ENCODE measurements around the gene AIF1L.

- TF ChIP-seq, protein P1, sequence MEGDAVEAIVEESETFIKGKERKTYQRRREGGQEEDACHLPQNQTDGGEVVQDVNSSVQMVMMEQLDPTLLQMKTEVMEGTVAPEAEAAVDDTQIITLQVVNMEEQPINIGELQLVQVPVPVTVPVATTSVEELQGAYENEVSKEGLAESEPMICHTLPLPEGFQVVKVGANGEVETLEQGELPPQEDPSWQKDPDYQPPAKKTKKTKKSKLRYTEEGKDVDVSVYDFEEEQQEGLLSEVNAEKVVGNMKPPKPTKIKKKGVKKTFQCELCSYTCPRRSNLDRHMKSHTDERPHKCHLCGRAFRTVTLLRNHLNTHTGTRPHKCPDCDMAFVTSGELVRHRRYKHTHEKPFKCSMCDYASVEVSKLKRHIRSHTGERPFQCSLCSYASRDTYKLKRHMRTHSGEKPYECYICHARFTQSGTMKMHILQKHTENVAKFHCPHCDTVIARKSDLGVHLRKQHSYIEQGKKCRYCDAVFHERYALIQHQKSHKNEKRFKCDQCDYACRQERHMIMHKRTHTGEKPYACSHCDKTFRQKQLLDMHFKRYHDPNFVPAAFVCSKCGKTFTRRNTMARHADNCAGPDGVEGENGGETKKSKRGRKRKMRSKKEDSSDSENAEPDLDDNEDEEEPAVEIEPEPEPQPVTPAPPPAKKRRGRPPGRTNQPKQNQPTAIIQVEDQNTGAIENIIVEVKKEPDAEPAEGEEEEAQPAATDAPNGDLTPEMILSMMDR (conservative IDR thresholded peaks at IDR 0.05; ENCODE audit: low read length) = no peak
- TF ChIP-seq EZH2phosphoT487 (IDR thresholded peaks at IDR 0.05; ENCODE audit: borderline replicate concordance, low read depth, low read length) = no peak
These were observed 44.5 kb upstream of the AIF1L start for GRCh38 chr9:131051592-131052517.

Data from OCI-LY7 (cell line).